GM18519 (cell line): ENCODE measurements around the gene SMAD2.

ENCODE experiments used
- ATAC-seq: cut with Tn5 transposase; IDR thresholded peaks from one replicate; pipeline ENCODE4 v1.9.1; 2021; ENCODE audit warnings: mild to moderate bottlenecking, moderate library complexity; ENCODE audit not compliant: unreplicated experiment, low FRiP score

Gene SMAD2

DNA sequence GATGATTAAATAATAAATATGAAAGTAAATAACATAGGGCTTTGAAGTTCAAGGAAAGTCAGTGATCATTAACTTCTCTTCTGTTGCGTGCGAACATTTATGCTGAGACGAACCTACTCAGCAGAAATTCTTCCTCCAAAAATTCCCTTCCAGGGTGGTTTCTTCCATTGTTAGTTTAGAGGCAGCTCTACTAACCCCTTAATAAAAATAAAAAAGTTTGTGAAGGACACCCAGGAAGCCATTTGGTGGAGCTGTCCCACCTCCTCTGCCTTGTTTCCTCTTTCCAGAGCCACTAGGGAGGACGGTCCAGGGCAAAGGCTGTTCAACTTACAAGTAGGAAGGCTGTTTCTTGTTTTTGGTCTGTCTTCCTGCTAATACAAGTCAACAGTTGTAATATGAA, 2.1 kb upstream of the SMAD2 start:
- no peak for ATAC-seq

GRCh38 chr18:47932190-47932589, 1.7 kb upstream of the SMAD2 start:
- ATAC-seq = no peak

- no peak for ATAC-seq
Measured at GRCh38 chr18:47931718-47932103, 1.3 kb upstream of the SMAD2 start.

GRCh38 chr18:47930931-47931717, 665 bp upstream of the SMAD2 start:
- peak; percentile 81 for ATAC-seq

DNA sequence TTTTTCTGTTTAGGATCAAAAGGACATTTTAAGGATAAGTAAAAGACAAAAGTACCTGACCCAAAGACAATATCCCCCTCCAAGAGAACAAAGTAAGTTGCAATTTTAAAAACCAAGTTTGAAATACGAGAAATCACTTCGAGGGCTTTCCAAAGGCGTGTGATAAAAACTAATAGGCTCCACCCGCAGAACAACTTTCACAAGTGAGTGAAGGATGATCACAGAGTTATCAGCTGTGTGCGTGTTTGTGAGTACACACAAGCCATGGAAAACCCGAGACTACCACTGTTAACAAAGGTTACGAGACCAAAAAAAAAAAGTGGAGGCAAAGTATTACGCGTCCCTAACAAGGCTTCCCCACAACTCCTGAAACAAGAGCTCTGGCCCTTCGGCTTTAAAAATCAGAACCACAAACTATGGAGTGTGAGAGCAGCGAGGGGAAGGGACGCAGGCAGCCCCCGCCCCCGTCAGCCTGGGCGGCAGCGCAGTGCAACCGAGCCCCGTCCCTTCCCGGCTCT, 719 bp downstream of the SMAD2 start:
- ATAC-seq = no peak

GRCh38 chr18:47928466-47928865, 2.0 kb downstream of the SMAD2 start:
- ATAC-seq = no peak

DNA sequence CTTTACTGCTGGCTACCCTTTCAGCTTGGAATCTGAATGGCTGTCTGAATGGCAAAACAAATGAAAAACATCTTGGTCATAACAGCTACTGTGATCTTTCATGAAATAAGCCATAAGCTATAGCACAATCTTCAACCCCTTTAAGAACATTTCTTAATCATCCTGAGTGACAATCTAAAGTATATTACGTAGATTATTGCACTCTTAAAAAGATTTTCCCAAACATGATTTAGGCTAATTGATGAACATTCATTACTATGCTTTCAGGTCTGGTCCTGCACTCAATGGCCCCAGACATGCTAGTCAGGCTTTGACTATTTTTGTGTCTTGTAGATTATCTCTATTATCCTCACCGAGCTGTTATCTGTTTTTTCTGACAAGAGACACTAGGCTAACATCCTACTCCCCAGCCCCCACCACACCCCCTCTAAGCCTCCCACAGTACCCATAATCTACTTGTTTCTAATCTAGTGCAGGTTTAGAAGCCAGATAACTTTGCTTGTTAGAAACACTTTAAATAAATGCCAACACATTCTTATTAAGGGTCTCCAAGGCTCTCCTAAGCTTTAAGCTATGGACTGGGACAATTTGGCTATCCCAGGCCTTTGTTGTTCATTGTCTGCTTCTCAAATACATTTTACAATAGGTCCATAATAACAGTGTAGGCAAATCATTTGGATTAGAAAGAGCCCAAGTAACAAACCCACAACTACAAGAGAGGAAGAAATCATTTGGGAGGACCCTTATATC, 4.2 kb downstream of the SMAD2 start:
- no peak for ATAC-seq

GRCh38 chr18:47919916-47920315, 10.5 kb downstream of the SMAD2 start:
- no peak for ATAC-seq

- ATAC-seq = no peak
Measured at GRCh38 chr18:47917923-47918610, 12.4 kb downstream of the SMAD2 start.

GRCh38 chr18:47915930-47916329, 14.5 kb downstream of the SMAD2 start:
- ATAC-seq = no peak

DNA sequence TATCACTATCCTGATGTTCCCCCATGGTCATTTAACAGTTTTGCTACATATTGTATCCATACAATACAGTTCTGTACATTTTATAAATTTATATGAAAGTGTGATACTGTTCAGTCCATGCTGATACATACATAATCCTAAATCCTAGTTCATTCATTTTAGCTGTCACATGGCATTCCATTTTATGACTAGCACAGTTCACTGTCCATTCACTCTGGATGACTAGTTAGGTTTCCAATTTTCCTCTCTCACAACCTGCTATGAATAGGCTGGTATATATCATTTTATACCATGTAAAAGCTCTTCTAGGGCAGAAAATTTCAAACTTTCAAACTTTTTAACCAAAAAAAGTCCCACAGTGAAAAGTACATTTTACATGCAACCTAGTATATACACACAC, 15.2 kb downstream of the SMAD2 start:
- no peak for ATAC-seq

DNA sequence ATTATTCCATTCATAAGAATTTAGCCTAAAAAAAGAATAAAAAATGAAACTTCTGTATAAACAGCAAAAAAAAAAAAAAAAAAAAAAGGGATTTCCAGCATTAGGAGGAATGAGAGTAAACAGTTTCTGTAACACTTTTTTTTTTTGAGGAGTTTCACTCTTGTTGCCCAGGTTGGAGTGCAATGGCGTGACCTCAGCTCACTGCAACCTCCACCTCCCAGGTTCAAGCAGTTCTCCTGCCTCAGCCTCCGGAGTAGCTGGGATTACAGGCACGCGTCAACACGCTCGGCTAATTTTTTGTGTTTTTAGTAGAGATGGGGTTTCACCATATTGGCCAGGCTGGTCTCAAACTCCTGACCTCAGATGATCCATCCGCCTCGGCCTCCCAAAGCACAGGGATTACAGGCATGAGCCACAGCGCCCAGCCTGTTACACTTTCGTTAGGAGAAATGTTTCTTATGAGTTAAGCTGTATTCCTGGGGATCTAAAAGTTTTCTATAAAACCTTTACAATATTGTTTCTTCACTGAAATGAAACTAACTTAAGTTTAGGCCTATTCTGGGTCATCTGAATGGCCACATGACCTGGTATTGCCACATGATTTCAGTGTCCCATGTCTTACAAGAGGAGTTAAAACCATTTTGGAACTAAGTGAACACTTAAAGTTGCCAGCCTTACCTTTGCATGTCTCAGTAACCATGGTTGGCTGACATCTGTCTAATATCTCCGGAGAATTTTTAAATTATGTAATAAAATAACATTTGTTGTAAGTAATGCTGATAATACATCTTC, 17.5 kb downstream of the SMAD2 start:
- ATAC-seq = no peak

DNA sequence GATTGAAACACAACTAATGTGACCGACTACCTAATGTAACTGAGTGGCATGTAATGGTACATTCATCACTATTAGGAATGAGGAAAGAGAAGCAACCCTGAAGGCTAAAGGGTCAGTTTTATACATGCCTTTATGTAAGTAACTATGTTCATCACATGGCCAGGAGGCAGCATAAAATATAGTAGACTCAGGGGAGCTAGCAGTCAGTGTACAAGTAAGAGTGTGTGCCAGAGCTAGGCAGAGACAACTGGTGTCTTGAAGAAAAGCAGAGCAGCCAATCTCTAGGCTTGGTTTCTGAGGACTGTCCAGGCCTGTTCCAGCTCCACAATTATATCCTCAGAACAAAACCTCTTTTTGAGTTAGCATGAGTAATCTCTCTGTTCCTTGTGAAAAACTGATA, 18.1 kb downstream of the SMAD2 start:
- ATAC-seq = no peak

DNA sequence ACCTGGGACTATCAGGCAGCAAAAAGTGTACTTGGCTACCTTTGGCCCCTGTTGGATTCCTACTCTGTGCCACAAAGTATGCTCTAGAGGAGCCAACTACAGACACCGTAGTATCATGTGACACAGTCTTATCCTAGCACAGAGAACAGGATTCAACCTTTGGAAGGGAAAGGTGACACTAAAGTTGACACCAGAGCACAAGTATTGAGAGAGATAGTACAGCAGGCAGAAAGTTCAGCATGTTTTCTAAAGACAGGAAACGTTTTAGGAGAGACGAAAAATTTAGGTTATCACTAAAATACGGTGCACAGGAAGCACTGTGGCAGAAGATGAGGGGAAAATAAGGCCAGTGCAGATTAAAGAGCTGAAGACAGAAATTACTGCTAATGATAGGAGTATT, 18.6 kb downstream of the SMAD2 start:
- no peak for ATAC-seq

DNA sequence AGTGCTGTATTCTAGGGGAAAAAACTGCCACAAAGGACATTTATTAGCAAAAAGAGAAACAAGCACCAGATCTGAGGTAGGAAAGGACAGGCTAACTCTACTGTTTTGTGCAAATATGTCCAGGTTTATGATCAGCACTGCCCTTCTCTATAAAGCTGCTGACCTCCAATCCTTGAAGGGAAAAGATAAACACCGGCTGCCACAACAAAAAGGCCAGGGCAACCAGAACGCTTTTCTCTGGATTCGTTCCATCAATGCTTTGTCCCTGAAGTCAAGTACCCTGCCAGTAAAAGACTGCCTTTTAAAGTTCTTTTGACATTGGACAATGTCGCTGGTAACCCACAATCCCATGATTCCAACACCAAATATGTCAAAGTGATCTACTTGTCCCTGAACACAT, 21.0 kb downstream of the SMAD2 start:
- ATAC-seq = no peak

GRCh38 chr18:47908592-47908991, 21.9 kb downstream of the SMAD2 start:
- no peak for ATAC-seq

GRCh38 chr18:47906408-47906807, 24.1 kb downstream of the SMAD2 start:
- ATAC-seq = no peak

- no peak for ATAC-seq
Measured at GRCh38 chr18:47903809-47904208, 26.6 kb downstream of the SMAD2 start.

DNA sequence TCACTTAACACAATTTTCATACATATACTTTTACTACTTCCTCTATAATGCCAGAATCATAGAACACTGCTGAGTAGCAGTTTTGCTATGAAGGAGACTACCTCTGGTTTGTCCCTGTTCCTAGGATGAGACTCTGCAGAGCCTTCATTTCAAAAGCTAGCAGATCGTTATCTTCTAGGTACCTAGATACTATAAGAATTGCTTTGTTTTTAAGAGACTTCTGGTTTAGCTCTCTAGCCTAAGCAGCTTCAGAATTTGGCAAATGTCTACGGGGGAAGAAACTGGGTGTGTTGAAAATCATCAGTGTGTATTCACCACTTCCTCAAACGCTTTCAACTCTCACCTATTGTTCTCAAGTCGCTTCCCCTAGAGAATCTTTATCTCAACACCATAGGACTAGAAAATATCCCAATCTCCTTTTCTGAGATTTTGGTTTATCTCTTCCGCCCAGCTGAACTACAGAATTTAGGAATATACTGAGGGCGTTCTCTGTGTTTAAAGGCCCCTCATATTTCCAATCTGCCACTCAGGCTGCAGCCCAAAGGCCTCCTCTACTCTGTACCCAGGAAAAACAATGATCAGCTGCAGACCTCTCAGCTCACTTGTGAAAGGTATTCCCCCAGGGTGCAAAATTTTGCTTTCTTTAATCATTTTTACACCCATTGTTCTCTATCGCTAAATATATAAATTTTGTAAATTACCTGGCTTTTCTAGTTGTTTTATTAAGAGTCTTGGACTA, 28.7 kb downstream of the SMAD2 start:
- peak; percentile 89 for ATAC-seq
